Liver (tissue), 9 donors: Measurements from ENCODE around the gene CACNA1E. TPM values are rescaled to one million over a fixed set of nuclear protein-coding genes. Genes with fewer than 3 reads are reported as not detected.

Experiments used
- DNase-seq: peaks from one replicate; pipeline ENCODE4 v3.0.0-alpha.2; 2017; ENCODE audit warnings: low spot score
- H3K27ac ChIP-seq, 2 donors: one replicate each; pipeline ENCODE4 v1.7.0; 2013; ENCODE audit warnings: inconsistent platforms in 2 of 2, low read length in 2 of 2, control low read depth in 1 of 2, low read depth in 1 of 2, mild to moderate bottlenecking in 1 of 2
- H3K27me3 ChIP-seq, 4 donors: one replicate each; pipeline versions ENCODE4 v1.6.1 to v1.7.0; 2013; ENCODE audit warnings: low read length in 3 of 4, inconsistent platforms in 1 of 4, mild to moderate bottlenecking in 1 of 4, moderate library complexity in 1 of 4; ENCODE audit not compliant: control insufficient read depth in 4 of 4, insufficient read depth in 4 of 4
- H3K36me3 ChIP-seq, 4 donors: one replicate each; pipeline versions ENCODE4 v1.6.1 to v1.7.0; 2013; ENCODE audit warnings: low read length in 3 of 4, mild to moderate bottlenecking in 3 of 4, low read depth in 1 of 4, moderate library complexity in 1 of 4; ENCODE audit not compliant: control insufficient read depth in 4 of 4, insufficient read depth in 3 of 4
- H3K4me1 ChIP-seq, 4 donors: one replicate each; pipeline versions ENCODE4 v1.6.1 to v1.7.0; 2013; ENCODE audit warnings: low read length in 3 of 4, mild to moderate bottlenecking in 3 of 4, moderate library complexity in 1 of 4; ENCODE audit not compliant: control insufficient read depth in 4 of 4, insufficient read depth in 4 of 4
- H3K4me3 ChIP-seq, 3 donors: one replicate each; pipeline versions ENCODE4 v1.6.1 to v1.7.0; 2013; ENCODE audit warnings: low read length in 3 of 3, control low read depth in 1 of 3, low read depth in 1 of 3, mild to moderate bottlenecking in 1 of 3
- H3K9ac ChIP-seq, 2 donors: one replicate each; pipeline ENCODE4 v1.7.0; 2013; ENCODE audit warnings: low read length in 2 of 2, mild to moderate bottlenecking in 2 of 2, moderate library complexity in 2 of 2, control low read depth in 1 of 2, low read depth in 1 of 2
- H3K9me3 ChIP-seq, 4 donors: one replicate each; pipeline versions ENCODE4 v1.6.1 to v1.7.0; 2013; ENCODE audit warnings: low read length in 3 of 4; ENCODE audit not compliant: control insufficient read depth in 4 of 4
- CTCF ChIP-seq: fragments of 150-350 bp; IDR thresholded peaks from 2 replicates; pipeline ENCODE4 v1.5.1; 2017; ENCODE audit warnings: improper control_type of control experiment, low read depth, low read length; ENCODE audit not compliant: missing input control
- EGR1 ChIP-seq, 2 donors: IDR thresholded peaks; 2 replicates each; pipeline ENCODE4 v1.6.1; 2016 to 2018; ENCODE audit warnings: antibody characterized with exemption in 2 of 2, low read depth in 2 of 2
- FOXA1 ChIP-seq: IDR thresholded peaks from 2 replicates; pipeline ENCODE4 v1.6.1; 2016; ENCODE audit warnings: antibody characterized with exemption
- FOXA2 ChIP-seq: IDR thresholded peaks from 2 replicates; pipeline ENCODE4 v1.6.1; 2016; ENCODE audit warnings: antibody characterized with exemption
- GABPA ChIP-seq, 2 donors: IDR thresholded peaks in 1 of 2; conservative IDR thresholded peaks in 1 of 2; 2 replicates each; pipeline ENCODE4 v1.6.1; 2016; ENCODE audit warnings: antibody characterized with exemption in 2 of 2, mild to moderate bottlenecking in 1 of 2, moderate library complexity in 1 of 2
- HNF4A ChIP-seq, 2 donors: conservative IDR thresholded peaks; 2 replicates each; pipeline ENCODE4 v1.6.1; 2016; ENCODE audit warnings: antibody characterized with exemption in 2 of 2, mild to moderate bottlenecking in 2 of 2
- HNF4G ChIP-seq: IDR thresholded peaks from 2 replicates; pipeline ENCODE4 v1.6.1; 2016; ENCODE audit warnings: antibody characterized with exemption
- JUND ChIP-seq, 2 donors: IDR thresholded peaks; 2 replicates each; pipeline ENCODE4 v1.6.1; 2016; ENCODE audit warnings: antibody characterized with exemption in 2 of 2
- MAX ChIP-seq: IDR thresholded peaks from 2 replicates; pipeline ENCODE4 v1.6.1; 2016; ENCODE audit warnings: antibody characterized with exemption
- REST ChIP-seq: IDR thresholded peaks from 2 replicates; pipeline ENCODE4 v1.6.1; 2016; ENCODE audit warnings: antibody characterized with exemption, mild to moderate bottlenecking
- RXRA ChIP-seq, 2 donors: IDR thresholded peaks; 2 replicates each; pipeline ENCODE4 v1.6.1; 2017 to 2018; ENCODE audit warnings: antibody characterized with exemption in 2 of 2, mild to moderate bottlenecking in 1 of 2
- SP1 ChIP-seq: IDR thresholded peaks from 2 replicates; pipeline ENCODE4 v1.6.1; 2018; ENCODE audit warnings: antibody characterized with exemption, mild to moderate bottlenecking
- TAF1 ChIP-seq: conservative IDR thresholded peaks from 2 replicates; pipeline ENCODE4 v1.6.1; 2016; ENCODE audit warnings: antibody characterized with exemption, mild to moderate bottlenecking
- YY1 ChIP-seq: IDR thresholded peaks from 2 replicates; pipeline ENCODE4 v1.6.1; 2016; ENCODE audit warnings: antibody characterized with exemption, mild to moderate bottlenecking
- ZBTB33 ChIP-seq: IDR thresholded peaks from 2 replicates; pipeline ENCODE4 v1.6.1; 2016; ENCODE audit warnings: antibody characterized with exemption
- WGBS: extraction: QIAGEN DNeasy Blood & Tissue Kit; methylation state at CpG from one replicate; pipeline ENCODE4 v1.1.7; 2013; 5-methylcytosine and 5-hydroxymethylcytosine counted together
- polyA plus RNA-seq, 2 donors: library from polyadenylated mRNA; stranded (reverse) in 1 of 2; unstranded in 1 of 2; fragments of 200-250 nt in 1 of 2; fragments of >200 nt in 1 of 2; fragmentation: Nextera tagmentation in 1 of 2; extraction: Ambion mirVana in 1 of 2; gene quantifications; one replicate each; pipeline versions ENCODE4 v1.2.1 to v1.2.3, GENCODE V29; 2013 to 2015
- total RNA-seq, 2 donors: library from RNA; depleted of rRNA; stranded (reverse); fragments of >200 nt; gene quantifications; one replicate each; pipeline ENCODE4 v1.2.3, GENCODE V29; 2014
- donor health status: healthy.
- donor health status: healthy.
- donor health status: healthy.
- donor health status: healthy.
- donor health status: healthy.

The CACNA1E gene
- total and polyA plus RNA-seq, 4 donors = under 0.01 to 0.08 (median 0.01) TPM; not detected in 1

GRCh38 chr1:181742426-181742825 is 259.1 kb downstream of the CACNA1E start:
- Histone ChIP-seq H3K9me3 (no peaks in the 10 kb centered on the region), H3K9ac (no peak overlapping the region), H3K27ac (no peak overlapping the region), H3K4me1 (no peaks in the 10 kb centered on the region), H3K4me3 (no peak overlapping the region), H3K27me3 (no peaks in the 10 kb centered on the region), H3K36me3 (no peaks in the 10 kb centered on the region)
- TF ChIP-seq SP1 (no peak), FOXA1 (no peak), ZBTB33 (no peak), EGR1 (IDR thresholded peaks at IDR 0.05; ENCODE audit: low read depth in 2 of 2) (no peak), JUND (IDR thresholded peaks at IDR 0.05) (no peak), HNF4G (no peak), REST (no peak), HNF4A (conservative IDR thresholded peaks at IDR 0.05) (no peak), CTCF (no peak), MAX (no peak), GABPA (IDR thresholded peaks at IDR 0.05 in 1 of 2, conservative IDR thresholded peaks at IDR 0.05 in 1 of 2) (no peak), TAF1 (no peak), YY1 (no peak)
- 40% methylated on average over 4 of the region's 4 CpGs for WGBS
- DNase-seq = no peak

- no peaks in the 10 kb centered on the region for H3K36me3 ChIP-seq
- no peak overlapping the region for H3K27ac ChIP-seq
- WGBS = 63% methylated on average over 6 of the region's 6 CpGs
- H3K4me3 ChIP-seq = no peak overlapping the region
- no peaks in the 10 kb centered on the region for H3K9me3 ChIP-seq
- no peak overlapping the region for H3K9ac ChIP-seq
- no peaks in the 10 kb centered on the region for H3K27me3 ChIP-seq
- TF ChIP-seq RXRA (IDR thresholded peaks at IDR 0.05) (no peak), CTCF (no peak), FOXA2 (no peak), HNF4A (conservative IDR thresholded peaks at IDR 0.05) (no peak), JUND (IDR thresholded peaks at IDR 0.05) (no peak), GABPA (IDR thresholded peaks at IDR 0.05 in 1 of 2, conservative IDR thresholded peaks at IDR 0.05 in 1 of 2) (no peak), SP1 (no peak)
- H3K4me1 ChIP-seq = no peaks in the 10 kb centered on the region
- no peak for DNase-seq
Measured at GRCh38 chr1:181743878-181744312, 260.6 kb downstream of the CACNA1E start.
